Tibial nerve (tissue), 3 donors: Measurements from ENCODE around the gene SLIT3.

Experiments
- CTCF ChIP-seq, 5 experiments: fragments of 200-600 bp in 3 of 5; fragments of 450-650 bp in 2 of 5; sonication (generic) in 3 of 5; IDR thresholded peaks; one replicate each; pipeline ENCODE4 v1.5.1; 2016 to 2019; ENCODE audit warnings: antibody characterized with exemption in 5 of 5, mild to moderate bottlenecking in 3 of 5, moderate library complexity in 2 of 5
- POLR2A ChIP-seq, 2 donors: fragments of 450-650 bp; IDR thresholded peaks; one replicate each; pipeline ENCODE4 v1.6.1; 2017; ENCODE audit warnings: antibody characterized with exemption in 2 of 2, mild to moderate bottlenecking in 2 of 2, moderate library complexity in 2 of 2

GRCh38 chr5:169202969-169203368, 98.0 kb downstream of the SLIT3 start:
- no peak for TF ChIP-seq CTCF (IDR thresholded peaks at IDR 0.05)
- TF ChIP-seq POLR2A (IDR thresholded peaks at IDR 0.05) = no peak
